Left ventricle myocardium superior (tissue), 1 donor: ENCODE results near the gene KCNC1. TPM values are rescaled to one million over a fixed set of nuclear protein-coding genes. Genes with fewer than 3 reads are reported as not detected.

ENCODE experiments used
- ATAC-seq: fragments of 200-7000 bp; cut with Tn5 transposase; one replicate; pipeline ENCODE4 v1.9.1; 2020; ENCODE audit warnings: mild to moderate bottlenecking, moderate library complexity
- DNase-seq: peaks from one replicate; pipeline ENCODE4 v3.0.0-alpha.2; 2020
- intact Hi-C: fragments of 100-400 bp; cut with micrococcal nuclease; formaldehyde crosslinking; loops from one replicate; pipeline ENCODE4 v1.11.0; 2022
- total RNA-seq: library from RNA; stranded (reverse); fragmentation: NEBNext Ultra II Directional; extraction: Animal tissue kit (Norgen Biotek cat#: 25700); gene quantifications from one replicate; pipeline ENCODE4 v1.2.1, GENCODE V29; 2021
- donor health status: DM: no; HTN: yes; CAD: no; lungs with severe emphysema.

KCNC1 gene
- total RNA-seq, 1 donor from 2014 or later = not detected

GRCh38 chr11:17734986-17735817 is 621 bp downstream of the KCNC1 start:
- intact Hi-C loops = no loop called here
- peak; percentile 87 for ATAC-seq
- DNase-seq = peak; percentile 84

DNA sequence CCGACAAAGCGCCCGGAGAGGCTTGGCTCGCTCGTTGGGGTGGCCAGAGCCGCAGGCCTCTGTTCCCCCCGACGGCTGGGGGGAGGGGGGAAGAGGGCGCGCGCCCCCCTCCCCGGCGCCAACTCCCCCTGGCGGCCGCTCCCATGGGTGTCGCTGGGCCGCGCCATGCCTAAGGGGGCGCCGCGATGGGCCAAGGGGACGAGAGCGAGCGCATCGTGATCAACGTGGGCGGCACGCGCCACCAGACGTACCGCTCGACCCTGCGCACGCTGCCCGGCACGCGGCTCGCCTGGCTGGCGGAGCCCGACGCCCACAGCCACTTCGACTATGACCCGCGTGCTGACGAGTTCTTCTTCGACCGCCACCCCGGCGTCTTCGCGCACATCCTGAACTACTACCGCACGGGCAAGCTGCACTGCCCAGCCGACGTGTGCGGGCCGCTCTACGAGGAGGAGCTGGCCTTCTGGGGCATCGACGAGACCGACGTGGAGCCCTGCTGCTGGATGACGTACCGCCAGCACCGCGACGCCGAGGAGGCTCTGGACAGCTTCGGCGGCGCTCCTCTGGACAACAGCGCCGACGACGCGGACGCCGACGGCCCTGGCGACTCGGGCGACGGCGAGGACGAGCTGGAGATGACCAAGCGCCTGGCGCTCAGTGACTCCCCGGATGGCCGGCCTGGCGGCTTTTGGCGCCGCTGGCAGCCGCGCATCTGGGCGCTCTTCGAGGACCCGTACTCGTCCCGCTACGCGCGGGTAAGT is 1.4 kb downstream of the KCNC1 start:
- intact Hi-C loops = no loop called here
- ATAC-seq (no peak), DNase-seq (no peak)

DNA sequence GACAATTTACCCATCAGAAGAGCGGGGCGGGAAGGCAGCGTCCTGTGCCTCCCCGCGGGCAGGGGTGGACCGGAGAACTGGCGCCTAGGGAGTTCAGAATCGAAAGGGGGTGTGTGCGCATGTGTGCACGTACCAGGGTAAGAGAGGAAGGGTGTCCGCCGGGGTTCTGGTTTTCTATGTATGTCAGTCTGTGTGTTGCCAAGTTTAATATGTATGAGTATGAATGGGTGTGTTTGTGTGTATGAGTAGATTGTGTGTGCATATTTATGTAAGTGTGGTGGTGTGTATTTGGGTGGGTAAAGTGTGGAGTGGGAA is 2.0 kb downstream of the KCNC1 start:
- intact Hi-C loops = no loop called here
- DNase-seq (no peak), ATAC-seq (no peak)

DNA sequence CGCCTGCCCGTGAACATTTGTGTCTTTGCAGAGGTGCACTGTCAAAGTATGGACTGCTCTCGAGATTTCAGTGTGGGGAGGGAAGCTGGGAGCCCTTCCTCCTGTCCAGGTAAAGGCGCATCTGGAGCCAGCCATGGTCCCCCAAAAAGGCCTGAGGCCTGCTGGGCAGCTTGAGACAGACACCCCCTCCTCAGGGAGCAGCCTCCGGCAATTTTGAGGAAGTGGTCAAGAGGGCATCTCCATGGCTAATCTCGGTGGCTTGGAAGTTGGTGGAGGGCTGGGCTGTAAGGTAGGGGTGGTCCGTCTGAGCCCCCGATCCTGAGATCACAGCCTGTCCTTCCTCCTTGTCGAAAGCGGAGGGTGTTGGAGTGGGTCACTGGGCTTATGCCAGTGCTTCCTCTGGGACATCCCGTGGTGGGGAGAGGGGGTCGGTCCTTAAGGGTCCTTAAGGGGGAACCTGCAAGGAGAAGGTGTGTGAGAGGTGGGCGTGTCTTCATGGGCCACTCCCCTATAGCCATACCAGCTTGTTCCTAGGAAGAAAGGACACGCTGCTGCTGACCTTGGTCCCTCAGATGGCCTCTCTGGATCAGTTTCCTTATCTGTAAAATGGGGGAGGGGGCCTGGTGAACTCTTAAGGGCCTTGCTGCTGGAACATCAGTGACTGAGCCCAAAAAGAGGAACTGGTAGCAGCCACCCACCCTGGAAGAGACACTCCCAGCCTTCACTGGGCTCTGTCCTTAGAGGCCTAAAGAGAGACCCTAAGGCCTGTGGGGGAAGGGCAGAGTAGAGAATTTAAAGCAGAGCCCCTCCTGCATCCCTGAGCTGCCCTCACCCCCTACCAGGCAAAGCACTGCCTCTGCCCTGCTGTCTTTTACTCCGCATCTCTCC is 2.6 kb downstream of the KCNC1 start:
- intact Hi-C loops = no loop called here
- no peak for DNase-seq
- no peak for ATAC-seq

DNA sequence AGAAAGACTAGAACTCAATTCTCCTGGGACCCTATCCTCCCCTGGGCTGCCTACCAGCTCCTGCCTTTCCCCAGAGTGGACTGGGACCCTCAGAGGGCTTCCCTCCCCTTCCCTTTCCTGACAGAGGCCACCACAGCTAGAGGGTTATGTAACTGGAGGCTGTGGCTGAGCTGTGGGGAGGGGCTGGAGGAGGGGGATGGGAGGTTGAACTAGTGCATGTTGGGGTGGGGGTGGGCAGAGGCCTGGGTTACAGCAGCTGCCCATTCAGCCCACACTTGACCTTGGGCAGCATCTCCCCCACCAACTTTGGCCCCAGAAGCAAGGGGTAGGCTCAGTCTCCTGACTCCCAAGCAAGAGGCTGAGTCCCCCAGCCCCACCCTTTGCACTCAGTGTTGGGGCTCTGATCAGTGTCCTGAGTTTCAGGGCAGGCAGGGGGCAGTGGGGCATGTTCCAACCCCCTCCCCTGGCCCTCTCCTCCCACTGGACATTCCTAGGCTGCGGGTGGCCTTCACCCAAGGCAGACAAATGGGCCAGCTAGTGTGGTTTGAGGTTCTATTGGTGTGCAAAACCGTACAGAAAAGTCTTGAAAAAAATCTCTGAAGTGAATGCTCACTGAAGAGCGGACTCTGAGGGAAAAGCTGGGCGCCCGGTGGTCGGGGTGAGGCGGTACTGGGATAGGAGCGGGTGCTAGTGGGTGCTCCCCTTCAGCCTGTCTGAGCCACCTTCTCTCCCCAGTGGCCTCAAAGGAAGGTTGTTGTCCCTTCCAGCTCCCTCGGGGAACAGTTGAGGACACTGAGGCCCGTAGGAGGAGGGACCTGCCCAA is 3.8 kb downstream of the KCNC1 start:
- no peak for DNase-seq
- intact Hi-C loops = no loop called here

DNA sequence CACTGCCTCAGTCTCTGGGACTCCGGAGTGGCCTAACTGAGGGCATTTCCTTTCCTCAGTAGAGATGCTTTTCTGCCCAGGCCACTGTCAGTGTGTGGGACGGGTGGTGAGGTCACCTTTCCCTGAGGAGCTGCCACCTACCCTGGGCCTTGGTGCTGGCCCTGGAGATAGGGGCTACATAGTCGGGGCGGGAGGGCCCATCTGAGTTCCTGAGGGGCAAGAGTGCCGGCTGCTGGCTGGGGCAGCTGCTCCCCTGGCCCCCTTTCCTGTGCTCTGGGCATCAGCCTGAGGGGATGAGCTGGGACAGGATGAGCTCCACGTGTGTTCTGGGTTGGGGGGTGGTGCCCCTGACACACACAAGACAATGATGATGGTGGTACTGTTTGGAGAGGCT is 5.4 kb downstream of the KCNC1 start:
- intact Hi-C loops = no loop called here
- DNase-seq = no peak
- ATAC-seq = no peak

More for the DNA sequence above, 3.8 kb downstream of the KCNC1 start:
- ATAC-seq = no peak

- no peak for ATAC-seq
- intact Hi-C loops = no loop called here
- DNase-seq = no peak
Measured at GRCh38 chr11:17740649-17741235, 6.2 kb downstream of the KCNC1 start.

DNA sequence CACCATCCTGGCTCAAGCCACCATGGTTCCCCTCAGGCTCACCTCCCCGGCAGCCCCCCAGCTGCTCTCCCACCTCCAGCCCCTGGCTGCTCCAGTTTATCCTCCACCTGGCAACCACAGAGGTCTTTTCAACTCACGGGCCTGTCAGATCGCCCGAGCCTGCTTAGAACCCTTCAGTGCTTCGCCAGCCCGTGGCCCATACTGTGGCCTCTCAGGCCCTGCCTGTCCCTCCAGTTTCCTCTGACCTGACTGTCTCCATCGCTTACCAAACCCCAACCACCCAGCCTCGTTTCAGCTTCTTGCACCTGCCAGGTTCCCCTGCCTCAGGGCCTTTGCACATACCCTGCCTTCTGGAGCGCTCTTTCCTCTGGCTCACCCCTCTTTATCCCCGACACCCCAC is 6.9 kb downstream of the KCNC1 start:
- no peak for ATAC-seq
- intact Hi-C loops = no loop called here
- no peak for DNase-seq

- DNase-seq = no peak
- intact Hi-C loops = no loop called here
Measured at GRCh38 chr11:17742019-17742418, 7.4 kb downstream of the KCNC1 start.

GRCh38 chr11:17743026-17743807 is 8.6 kb downstream of the KCNC1 start:
- DNase-seq (no peak), ATAC-seq (no peak)
- intact Hi-C loops = no loop called here

More at GRCh38 chr11:17742019-17742418, 7.4 kb downstream of the KCNC1 start:
- no peak for ATAC-seq

DNA sequence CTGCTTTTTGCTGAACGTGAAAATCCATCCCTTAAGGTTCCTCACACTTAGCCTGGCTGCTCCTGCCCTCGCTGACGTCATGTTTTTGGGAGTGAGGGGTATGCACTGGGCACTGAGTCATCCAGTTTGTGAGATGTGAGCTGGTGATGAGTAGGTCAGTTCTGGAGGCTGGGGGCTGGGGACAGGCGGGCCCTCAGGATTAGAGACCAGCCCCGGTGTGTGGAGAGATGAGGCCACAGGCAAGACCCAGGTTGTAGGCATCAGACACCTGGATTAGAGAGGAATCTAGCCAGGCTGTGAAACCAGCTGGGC is 9.2 kb downstream of the KCNC1 start:
- DNase-seq (no peak), ATAC-seq (no peak)
- intact Hi-C loops = no loop called here

- ATAC-seq (no peak), DNase-seq (no peak)
- intact Hi-C loops = no loop called here
Measured at GRCh38 chr11:17744151-17744940, 9.8 kb downstream of the KCNC1 start.

DNA sequence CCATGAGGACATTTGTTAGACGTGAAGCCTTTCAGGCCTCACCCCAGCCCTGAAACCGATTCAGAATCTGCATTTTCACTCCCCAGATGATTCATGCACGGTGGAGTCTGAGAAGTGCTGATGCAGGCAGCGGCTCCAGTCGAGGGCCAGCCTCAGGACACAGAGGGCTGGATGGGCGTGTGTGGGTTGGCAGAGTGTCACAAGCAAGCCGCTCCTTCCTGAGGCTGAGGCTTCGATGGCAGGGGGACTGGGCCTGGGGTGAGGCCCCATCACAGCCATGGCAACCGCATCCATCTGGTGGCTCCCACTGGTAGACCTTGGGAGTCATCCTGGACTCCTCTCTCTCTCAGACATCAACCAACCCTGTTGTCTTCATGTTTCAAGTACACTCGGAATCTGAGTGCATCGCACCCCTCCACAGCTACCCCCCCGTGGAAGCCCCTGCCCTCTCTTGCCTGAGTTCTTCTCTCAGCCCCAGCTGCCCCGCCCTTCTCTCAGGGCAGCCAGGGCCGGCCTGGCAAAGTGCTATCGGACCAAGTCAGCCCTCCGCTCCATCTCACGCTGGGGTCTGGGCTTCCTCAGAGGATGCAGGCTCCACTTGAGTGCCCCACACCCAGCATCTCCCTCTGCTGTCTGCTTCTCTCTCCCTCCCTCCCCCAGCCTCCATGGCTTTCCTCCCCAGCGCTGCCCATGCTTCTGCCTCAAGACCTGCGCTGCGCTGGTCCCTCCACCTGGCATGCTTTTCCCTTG is 10.6 kb downstream of the KCNC1 start:
- ATAC-seq = no peak

GRCh38 chr11:17746096-17746495 is 11.5 kb downstream of the KCNC1 start:
- intact Hi-C loops = no loop called here
- no peak for ATAC-seq
- DNase-seq = no peak

More for the DNA sequence above, 10.6 kb downstream of the KCNC1 start:
- intact Hi-C loops = no loop called here
- no peak for DNase-seq

GRCh38 chr11:17747131-17747955 is 12.8 kb downstream of the KCNC1 start:
- ATAC-seq = no peak

GRCh38 chr11:17748044-17748443 is 13.5 kb downstream of the KCNC1 start:
- intact Hi-C loops = no loop called here
- no peak for ATAC-seq
- no peak for DNase-seq

More at GRCh38 chr11:17747131-17747955, 12.8 kb downstream of the KCNC1 start:
- intact Hi-C loops = no loop called here
- DNase-seq = no peak
